IPS-18a (cell line): ENCODE results near the gene GALR1.
A peak's percentile ranks its signal among the peaks of the same experiment; 100 is the strongest.
"Not testable (repeated sequence)": the region's sequence is repeated elsewhere in the genome, so short reads cannot be mapped to it uniquely, and the experiment has no call there.

ENCODE experiments used
- H3K27ac ChIP-seq: one replicate; pipeline ENCODE4 v1.5.1; 2013; ENCODE audit warnings: low read length
- H3K27me3 ChIP-seq: one replicate; pipeline ENCODE4 v1.6.1; 2013; ENCODE audit warnings: mild to moderate bottlenecking, low read length; ENCODE audit not compliant: control insufficient read depth, insufficient read depth
- H3K36me3 ChIP-seq: one replicate; pipeline ENCODE4 v1.6.1; 2013; ENCODE audit warnings: low read depth, low read length; ENCODE audit not compliant: control insufficient read depth
- H3K4me1 ChIP-seq: one replicate; pipeline ENCODE4 v1.6.1; 2013; ENCODE audit warnings: low read depth, low read length; ENCODE audit not compliant: control insufficient read depth
- H3K4me3 ChIP-seq: one replicate; pipeline ENCODE4 v1.5.1; 2013; ENCODE audit warnings: low read length
- H3K9ac ChIP-seq: one replicate; pipeline ENCODE4 v1.6.1; 2013; ENCODE audit warnings: mild to moderate bottlenecking, low read length, moderate library complexity
- H3K9me3 ChIP-seq: one replicate; pipeline ENCODE4 v1.6.1; 2013; ENCODE audit warnings: low read depth, low read length; ENCODE audit not compliant: control insufficient read depth

Gene GALR1

DNA sequence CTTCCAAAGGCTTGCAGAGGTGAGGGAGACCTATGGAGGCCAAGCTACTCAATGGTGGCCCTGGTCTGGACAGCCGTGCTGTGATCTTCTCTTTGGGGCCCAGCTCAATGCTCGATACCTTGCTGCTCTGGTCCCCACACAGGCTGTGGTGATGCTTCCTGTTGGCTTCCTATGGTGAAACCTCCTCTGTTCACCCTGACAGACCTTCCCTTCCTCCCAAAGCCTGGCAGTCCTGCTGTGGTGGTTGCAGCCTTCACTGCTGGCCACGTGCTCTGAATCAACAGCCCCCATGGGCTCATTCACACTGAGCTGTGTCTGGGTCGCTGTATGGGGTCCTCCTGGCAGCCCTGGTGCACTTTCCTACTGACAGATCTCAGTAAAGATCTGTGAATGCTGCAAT, 31.0 kb upstream of the GALR1 start:
- Histone ChIP-seq H3K27ac (no peak overlapping the region), H3K9ac (no peak overlapping the region), H3K27me3 (no peaks in the 10 kb centered on the region), H3K36me3 (no peaks in the 10 kb centered on the region), H3K9me3 (no peaks in the 10 kb centered on the region), H3K4me1 (no peaks in the 10 kb centered on the region), H3K4me3 (no peak overlapping the region)

DNA sequence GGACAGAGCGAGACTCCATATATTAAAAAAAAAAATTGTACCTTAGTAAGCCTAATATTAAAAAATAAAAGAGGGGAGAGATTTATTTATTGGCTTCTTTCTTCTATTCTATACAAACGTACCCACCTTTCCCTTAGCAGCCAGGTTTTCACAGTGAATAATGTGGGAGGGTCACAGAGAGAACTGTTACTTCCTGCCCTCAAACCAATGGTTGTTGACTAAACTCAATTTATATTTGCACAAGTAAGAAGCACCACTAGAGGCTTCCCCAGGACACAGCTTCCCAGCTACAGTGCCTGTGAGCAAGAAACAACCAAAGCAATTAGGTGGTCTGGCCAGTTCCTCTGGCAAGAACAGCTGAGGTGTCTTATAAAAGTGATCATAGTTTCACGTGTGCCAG, 28.9 kb upstream of the GALR1 start:
- Histone ChIP-seq H3K27ac (no peak overlapping the region), H3K4me3 (no peak overlapping the region), H3K27me3 (no peaks in the 10 kb centered on the region), H3K9ac (no peak overlapping the region), H3K4me1 (no peaks in the 10 kb centered on the region), H3K36me3 (no peaks in the 10 kb centered on the region), H3K9me3 (no peaks in the 10 kb centered on the region)

DNA sequence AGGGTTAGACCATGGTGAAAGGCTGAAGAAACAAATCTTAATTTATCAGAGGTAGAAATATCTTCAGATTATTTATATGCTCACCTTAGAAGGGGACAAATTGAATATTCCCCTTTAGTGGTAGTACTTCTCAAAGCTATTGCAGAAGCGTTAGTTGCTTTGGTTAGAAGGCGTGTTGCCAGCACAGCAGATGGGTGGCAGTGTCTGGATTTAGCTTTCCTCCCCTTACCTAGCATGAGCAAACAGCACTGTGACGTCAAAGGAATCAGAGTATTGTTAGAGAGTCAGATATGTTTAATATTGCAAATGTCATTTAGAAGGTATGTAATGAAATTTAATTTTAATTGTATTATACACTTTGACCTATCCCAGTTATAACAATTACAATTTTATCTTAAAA, 27.2 kb upstream of the GALR1 start:
- Histone ChIP-seq H3K4me3 (no peak overlapping the region), H3K27me3 (no peaks in the 10 kb centered on the region), H3K4me1 (no peaks in the 10 kb centered on the region), H3K9me3 (no peaks in the 10 kb centered on the region), H3K9ac (no peak overlapping the region), H3K36me3 (no peaks in the 10 kb centered on the region), H3K27ac (no peak overlapping the region)

DNA sequence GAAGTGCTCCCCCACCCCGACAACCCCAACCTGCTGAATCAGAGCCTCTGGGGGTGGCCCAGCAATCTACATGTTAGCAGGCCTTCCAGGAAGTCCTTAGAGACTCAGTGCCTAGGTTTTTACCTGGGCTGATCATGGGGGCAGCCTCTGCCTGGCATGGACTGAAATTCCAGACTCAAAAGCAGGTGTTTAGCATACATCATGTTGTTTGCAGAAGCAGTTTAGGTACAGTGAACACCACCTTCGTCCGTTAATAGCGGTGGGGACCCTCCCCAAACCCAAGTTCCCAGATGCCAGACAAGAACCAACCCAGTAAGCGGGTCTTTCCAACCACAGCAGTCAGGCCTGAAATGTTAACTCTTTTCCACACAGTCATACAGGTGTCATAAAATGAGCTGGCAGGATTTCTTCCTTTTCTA, 26.4 kb upstream of the GALR1 start:
- H3K9me3 ChIP-seq = no peaks in the 10 kb centered on the region
- H3K36me3 ChIP-seq = no peaks in the 10 kb centered on the region
- H3K4me3 ChIP-seq = no peak overlapping the region
- H3K4me1 ChIP-seq = no peaks in the 10 kb centered on the region
- no peak overlapping the region for H3K9ac ChIP-seq
- no peak overlapping the region for H3K27ac ChIP-seq
- no peaks in the 10 kb centered on the region for H3K27me3 ChIP-seq

DNA sequence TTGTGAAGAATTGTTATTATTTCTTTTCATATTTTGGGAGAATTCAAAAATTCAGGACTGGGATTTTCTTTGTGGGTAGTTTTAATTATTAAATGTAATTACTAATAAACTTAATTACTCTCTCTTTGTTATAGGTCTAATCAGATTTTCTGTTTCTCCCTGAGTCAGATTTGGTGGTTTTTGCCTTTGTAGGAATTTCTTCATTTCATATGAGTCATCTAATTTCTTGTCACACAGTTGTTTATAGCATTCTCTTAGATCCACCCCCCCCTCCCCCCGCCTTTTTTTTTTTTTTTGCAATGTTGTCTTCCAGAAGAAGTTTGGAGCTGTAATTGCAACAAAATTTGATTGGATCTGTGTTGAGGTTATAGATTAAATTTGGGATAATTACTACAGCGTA, 26.0 kb upstream of the GALR1 start:
- no peak overlapping the region for H3K9ac ChIP-seq
- no peaks in the 10 kb centered on the region for H3K36me3 ChIP-seq
- no peak overlapping the region for H3K27ac ChIP-seq
- H3K9me3 ChIP-seq = no peaks in the 10 kb centered on the region
- H3K4me3 ChIP-seq = no peak overlapping the region
- H3K27me3 ChIP-seq = no peaks in the 10 kb centered on the region
- H3K4me1 ChIP-seq = no peaks in the 10 kb centered on the region

DNA sequence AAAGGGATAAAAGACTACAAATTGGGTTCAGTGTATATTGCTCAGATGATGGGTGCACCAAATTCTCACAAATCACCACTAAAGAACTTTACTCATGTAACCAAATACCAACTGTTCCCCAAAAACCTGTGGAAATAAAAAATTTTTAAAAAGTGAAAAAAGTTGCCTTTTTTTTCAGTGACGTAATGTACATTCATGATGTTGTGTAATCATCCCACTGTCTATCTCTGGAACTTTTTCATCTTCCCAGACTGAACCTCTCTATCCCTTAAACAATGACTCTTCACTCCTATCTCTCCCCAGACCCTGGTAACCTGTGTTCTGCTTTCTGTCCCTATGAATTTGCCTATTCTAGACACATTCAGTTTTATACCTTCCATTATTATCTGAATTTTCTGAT, 19.0 kb upstream of the GALR1 start:
- no peak overlapping the region for H3K4me3 ChIP-seq
- H3K9me3 ChIP-seq = no peaks in the 10 kb centered on the region

DNA sequence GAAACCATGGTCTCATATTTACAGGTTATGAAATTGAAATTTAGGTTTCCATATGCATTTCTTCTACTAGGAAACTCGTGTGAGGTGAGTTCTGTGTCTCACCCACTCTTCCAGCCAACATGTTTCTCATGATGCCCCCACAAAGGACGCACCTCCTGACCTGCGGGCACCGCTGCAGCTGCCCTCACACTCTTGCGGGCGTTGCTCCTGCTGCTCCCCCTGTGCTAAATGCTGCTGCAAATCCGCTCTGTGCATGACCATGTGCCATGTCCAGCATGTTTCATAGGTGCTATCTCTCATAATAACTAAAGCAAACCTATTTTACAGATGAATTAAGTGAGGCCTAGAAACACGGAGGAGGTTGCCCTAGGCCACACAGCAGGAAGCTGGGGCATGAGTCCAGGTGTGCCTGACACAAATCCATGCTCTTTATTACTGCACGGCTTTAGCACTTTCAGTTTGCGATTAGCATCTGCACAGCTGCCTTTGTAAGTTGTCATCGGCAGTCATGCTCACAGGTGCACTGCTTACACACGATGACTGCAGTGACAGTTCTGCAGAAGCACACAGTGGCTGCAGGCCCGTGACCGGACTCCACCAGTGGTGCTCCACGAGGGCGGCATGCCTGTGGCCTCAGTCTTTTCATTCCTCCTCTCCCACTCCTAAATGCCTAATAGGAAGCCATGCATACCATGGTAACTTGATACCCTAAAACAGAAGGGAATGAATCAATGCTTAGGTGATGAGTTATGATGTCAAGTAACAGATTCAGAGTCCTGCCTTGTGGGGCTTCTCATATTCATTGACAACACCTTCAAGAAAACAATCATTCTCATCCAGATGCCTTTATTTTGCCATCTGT, 14.9 kb upstream of the GALR1 start:
- peaks cover 16% of the 10 kb centered on the region for H3K9me3 ChIP-seq
- H3K4me3 ChIP-seq = no peak overlapping the region
- no peaks in the 10 kb centered on the region for H3K27me3 ChIP-seq
- H3K9ac ChIP-seq = no peak overlapping the region
- H3K27ac ChIP-seq = no peak overlapping the region
- H3K36me3 ChIP-seq = no peaks in the 10 kb centered on the region
- no peaks in the 10 kb centered on the region for H3K4me1 ChIP-seq

More for the DNA sequence above, 19.0 kb upstream of the GALR1 start:
- Histone ChIP-seq H3K36me3 (no peaks in the 10 kb centered on the region), H3K27me3 (no peaks in the 10 kb centered on the region), H3K9ac (no peak overlapping the region), H3K27ac (no peak overlapping the region), H3K4me1 (no peaks in the 10 kb centered on the region)

DNA sequence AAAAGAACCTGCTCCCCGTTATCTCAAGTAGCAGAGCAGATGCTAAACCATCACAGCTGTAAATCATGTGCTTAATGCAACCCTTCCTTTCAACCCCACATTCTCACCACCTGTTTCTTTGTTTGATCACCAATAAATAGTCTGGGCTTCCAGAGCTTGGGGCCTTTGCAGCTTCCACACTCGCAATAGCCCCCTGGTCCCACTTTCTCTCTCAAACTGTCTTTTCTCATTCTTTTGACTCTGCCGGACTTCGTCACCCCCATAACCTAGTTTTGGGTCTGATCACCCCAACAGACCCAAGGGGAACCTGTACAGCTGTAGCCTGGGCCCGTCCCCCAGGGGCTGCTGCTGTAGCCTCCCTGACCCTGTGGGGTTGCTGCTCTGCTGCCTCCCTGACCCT, 10.4 kb upstream of the GALR1 start:
- not testable (repeated sequence) for H3K27ac ChIP-seq, H3K4me3 ChIP-seq, H3K36me3 ChIP-seq, H3K9ac ChIP-seq, H3K27me3 ChIP-seq, H3K4me1 ChIP-seq
- H3K9me3 ChIP-seq = peaks cover 19% of the 10 kb centered on the region

DNA sequence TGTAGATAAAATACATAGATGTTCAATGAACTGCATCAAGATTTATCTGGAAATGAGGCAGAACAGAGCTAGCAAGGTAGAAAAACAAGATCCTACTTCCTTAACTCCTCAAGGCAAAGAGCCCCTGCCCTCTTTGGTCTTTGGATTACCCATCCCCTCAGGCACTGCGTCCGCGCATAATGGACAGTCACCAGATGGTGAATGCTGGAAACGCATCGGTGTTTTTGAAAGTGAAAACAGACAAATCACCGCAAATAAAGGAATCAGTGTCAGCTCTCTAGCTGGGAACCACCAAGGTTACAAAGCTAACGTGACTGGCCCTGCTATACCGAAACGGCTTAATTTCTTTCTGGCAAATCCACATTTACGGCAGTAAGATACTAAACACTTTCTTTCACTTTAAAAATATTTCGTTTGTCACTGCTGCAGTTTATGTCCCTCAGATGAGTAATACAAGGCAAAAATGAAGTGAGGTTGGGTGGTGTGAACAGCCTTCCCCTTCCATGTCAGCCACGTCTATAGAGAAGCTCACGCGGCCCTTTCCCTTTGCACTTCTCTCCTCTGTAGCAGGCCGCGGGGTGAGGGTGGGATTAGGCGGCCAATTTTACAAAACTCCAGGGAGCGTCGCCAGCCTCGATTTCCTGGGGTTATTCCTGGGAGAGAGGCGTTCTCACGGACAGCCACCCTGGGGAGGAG, 627 bp upstream of the GALR1 start:
- no peak overlapping the region for H3K9ac ChIP-seq
- no peak overlapping the region for H3K27ac ChIP-seq
- H3K27me3 ChIP-seq = peaks cover 62% of the 10 kb centered on the region
- peak overlapping the region; percentile 54 for H3K4me3 ChIP-seq
- H3K4me1 ChIP-seq = peaks cover 12% of the 10 kb centered on the region
- no peaks in the 10 kb centered on the region for H3K36me3 ChIP-seq
- no peaks in the 10 kb centered on the region for H3K9me3 ChIP-seq

DNA sequence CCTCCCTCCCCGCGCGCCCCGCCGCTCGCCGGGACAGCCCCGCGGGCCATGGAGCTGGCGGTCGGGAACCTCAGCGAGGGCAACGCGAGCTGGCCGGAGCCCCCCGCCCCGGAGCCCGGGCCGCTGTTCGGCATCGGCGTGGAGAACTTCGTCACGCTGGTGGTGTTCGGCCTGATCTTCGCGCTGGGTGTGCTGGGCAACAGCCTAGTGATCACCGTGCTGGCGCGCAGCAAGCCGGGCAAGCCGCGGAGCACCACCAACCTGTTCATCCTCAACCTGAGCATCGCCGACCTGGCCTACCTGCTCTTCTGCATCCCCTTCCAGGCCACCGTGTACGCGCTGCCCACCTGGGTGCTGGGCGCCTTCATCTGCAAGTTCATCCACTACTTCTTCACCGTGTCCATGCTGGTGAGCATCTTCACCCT, 865 bp downstream of the GALR1 start:
- Histone ChIP-seq H3K27ac (no peak overlapping the region), H3K9me3 (no peaks in the 10 kb centered on the region), H3K36me3 (no peaks in the 10 kb centered on the region), H3K27me3 (peaks cover 75% of the 10 kb centered on the region), H3K9ac (no peak overlapping the region), H3K4me1 (peaks cover 24% of the 10 kb centered on the region), H3K4me3 (peak overlapping the region; percentile 54)

DNA sequence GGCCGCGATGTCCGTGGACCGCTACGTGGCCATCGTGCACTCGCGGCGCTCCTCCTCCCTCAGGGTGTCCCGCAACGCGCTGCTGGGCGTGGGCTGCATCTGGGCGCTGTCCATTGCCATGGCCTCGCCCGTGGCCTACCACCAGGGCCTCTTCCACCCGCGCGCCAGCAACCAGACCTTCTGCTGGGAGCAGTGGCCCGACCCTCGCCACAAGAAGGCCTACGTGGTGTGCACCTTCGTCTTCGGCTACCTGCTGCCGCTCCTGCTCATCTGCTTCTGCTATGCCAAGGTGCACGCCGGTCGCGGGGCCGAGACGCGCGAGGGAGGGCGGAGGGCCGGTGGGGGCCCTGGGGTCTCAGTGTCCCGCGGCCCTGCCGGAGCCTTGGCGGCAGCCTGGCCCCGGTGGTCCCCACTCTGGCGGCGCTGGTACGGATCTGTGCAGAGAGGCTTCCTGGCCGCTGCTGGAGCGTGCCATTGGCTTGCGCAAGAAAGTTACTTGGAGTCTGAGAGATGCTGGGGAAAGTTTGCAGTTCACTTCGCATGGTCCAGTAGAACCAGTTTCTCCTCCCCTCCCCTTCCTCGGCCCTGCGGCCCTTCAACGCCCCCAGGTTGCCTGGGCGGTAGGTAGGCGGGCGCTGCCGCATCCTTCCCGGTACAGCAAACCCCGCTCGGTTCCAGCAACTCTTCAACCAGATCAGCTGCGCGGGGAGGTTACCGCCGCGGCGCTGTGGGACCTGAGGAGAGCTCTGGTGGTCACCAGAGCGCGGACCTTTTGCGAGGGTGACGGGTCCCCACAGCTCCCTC, 1.5 kb downstream of the GALR1 start:
- Histone ChIP-seq H3K4me3 (peak overlapping the region; percentile 54), H3K4me1 (peaks cover 27% of the 10 kb centered on the region), H3K36me3 (no peaks in the 10 kb centered on the region), H3K9ac (no peak overlapping the region), H3K9me3 (no peaks in the 10 kb centered on the region), H3K27me3 (peaks cover 75% of the 10 kb centered on the region), H3K27ac (no peak overlapping the region)
